DMS79 treated with DMSO at 0.1 percent for 48 hours (cell line): Measurements from ENCODE around the gene DNM3.

Experiments used
- DNase-seq: peaks from one replicate; lab custom pipeline; 2025; lab: John Stamatoyannopoulos, UW

The DNM3 gene

DNA sequence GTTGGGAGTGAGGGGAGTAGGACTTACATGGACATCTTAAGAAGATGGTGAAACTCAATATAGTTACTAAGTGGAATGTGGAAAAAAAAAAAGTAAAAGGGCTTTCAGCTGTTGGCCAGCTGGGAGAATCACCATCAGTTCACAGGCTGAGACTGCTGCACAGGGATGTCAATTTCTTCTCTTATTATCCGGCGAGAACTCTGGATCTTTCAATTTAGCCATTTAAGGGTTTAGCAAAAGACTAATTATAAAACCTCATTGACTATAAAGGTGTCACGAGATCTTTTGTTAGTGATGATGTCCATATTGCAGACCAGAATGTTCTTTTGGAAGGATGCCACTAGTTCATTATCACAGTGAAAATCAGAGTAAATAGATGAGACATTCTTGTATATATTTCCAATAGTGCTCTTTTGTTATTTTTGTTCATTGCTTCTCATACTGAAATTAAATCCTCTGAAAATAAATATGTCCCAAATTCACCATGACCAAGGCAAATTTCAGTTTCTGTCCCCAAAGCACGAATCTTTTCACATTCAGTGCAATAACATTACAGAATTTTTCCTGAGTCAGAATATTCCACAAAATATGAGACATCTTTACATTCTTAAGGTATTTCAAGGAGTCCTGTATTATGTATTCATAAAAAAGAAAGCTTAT, 266.1 kb downstream of the DNM3 start:
- no peak for DNase-seq

DNA sequence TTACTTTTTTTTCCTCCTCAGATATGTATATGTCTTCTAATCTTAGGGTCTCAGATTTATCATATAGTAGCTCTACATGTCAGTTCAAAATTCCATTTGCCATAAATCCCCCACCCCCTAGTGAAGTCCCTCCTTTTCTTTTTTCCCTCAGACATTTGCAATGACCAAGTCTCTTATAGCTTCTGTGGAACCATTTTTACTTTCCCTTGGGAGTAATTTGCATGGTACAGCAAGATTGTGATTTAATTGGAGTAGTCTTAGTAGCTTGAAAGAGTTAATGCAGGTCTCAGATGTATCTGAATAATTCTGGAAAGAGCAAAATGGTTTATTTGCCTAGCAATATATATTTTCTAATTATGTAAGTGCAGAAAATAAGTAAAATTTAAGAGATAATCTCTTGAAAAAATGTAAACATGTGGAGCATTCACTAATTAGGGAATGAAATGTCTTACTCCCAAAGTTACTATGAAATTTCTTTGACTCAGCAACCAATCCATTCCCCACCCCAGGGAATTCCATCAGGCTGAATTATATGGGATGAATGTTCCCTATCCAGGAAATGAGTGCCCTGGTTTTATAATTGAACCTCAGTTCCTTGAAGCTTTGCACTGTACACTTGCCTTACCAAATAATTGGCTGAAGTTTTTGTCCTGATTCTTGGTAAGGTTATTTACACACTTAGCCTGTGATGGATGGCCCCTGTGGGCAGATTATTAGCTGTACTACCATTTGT, 267.0 kb downstream of the DNM3 start:
- no peak for DNase-seq

DNA sequence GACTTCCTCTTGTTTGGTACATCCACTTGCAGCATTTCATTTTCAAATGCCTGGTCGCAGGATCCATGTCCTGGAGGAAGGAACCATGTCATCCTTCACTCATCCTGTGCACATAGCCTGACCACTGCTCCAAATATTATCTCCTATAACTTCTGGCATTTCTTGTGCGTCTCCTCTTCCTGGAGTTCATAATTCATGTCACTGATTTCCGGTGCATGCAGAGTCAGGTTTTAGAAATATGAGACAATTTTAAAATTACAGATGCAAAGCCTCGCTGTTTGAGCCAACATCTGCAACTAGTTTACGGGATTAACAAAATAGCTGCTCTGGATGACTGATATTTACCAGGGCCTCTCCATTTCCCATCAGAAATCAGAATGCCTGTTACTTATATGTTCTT, 268.1 kb downstream of the DNM3 start:
- no peak for DNase-seq

DNA sequence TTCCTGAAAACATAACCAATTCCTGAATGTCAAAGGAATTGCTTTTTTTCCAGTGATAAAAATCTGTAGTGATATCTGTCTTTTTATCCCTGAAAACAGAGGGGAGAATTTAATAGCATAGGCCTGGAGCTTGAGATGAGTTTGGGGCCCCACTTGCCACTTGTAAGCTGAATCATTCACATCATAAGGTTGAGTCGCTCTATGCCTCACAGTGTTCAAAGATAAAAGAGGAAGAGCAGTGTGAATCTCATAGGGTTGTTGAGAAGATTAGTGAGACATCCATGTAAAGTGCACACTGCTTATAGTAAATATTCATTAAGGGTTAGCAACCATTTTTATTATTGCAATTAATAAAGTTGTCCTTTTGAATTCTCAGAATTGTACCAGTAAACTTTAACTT, 271.3 kb downstream of the DNM3 start:
- no peak for DNase-seq

DNA sequence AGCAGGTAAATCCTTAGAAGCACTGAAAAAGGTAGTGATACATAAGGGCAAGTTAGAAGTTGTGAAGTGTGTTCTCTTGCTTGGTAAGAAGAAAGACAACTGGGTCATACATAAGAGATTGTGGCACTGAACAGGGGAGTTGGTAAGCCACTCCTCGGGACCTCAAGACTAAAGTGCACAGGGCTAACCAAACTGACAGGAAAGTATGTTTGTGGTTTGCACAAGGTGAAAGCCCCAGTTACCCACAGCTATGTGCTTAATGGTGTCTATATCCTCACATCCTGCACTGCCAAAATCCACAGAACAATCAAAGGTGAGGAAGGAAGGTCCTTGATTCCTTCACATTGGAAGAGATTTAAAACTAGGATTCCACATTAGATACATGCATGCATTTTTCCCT, 276.5 kb downstream of the DNM3 start:
- no peak for DNase-seq

DNA sequence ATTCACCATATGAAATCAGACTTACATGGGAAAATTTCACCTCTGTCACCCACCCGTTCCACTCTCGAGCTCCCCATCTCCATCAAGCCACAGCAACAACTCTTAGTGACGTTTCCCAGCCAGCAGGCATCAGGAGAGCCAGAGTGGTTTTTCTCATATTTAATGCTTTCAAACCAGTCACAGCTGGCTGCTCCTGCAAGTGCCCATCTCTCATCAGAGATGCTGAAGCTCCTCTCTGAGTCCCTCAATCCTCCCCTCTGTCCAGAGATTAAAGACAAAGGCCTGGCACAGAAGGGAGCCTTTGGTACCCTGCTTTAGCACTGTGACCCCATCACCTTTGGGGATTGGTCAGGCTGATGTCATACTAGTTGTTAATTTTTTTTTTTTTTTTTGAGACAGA, 277.3 kb downstream of the DNM3 start:
- no peak for DNase-seq

DNA sequence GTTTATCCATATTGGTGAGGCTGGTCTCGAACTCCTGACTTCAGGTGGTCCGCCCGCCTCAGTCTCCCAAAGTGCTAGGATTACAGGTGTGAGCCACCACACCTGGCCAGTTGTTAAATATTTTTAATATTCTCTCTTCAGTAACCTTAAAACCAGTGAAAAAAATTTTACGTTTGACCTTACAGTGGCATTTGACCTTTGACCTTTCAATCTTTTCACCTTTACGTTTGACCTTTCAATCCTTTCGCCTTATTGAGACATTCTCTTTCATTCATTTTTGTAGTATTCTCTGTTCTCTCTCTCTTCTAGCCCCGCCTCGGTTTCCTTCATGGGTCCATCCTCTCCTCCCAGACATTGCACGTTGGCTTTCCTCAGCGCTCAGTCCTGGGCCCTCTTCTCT, 277.9 kb downstream of the DNM3 start:
- no peak for DNase-seq

DNA sequence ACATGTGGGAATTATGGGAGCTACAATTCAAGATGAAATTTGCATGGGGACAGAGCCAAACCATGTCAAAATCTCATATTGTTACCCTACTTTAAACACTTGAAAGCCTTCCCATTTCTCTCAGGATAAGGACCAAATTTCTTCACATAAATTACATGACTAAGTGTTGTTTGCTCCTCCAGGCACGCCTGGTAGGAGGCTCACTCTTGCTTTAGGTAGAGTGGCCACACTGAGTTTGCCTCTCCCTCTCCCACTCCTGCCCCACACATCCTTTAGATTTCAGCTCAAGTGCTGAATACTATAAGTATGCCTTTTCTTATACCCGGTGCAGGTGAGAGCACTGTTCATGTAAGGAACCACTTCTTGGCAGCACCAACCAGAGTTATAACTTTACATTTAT, 279.1 kb downstream of the DNM3 start:
- no peak for DNase-seq

DNA sequence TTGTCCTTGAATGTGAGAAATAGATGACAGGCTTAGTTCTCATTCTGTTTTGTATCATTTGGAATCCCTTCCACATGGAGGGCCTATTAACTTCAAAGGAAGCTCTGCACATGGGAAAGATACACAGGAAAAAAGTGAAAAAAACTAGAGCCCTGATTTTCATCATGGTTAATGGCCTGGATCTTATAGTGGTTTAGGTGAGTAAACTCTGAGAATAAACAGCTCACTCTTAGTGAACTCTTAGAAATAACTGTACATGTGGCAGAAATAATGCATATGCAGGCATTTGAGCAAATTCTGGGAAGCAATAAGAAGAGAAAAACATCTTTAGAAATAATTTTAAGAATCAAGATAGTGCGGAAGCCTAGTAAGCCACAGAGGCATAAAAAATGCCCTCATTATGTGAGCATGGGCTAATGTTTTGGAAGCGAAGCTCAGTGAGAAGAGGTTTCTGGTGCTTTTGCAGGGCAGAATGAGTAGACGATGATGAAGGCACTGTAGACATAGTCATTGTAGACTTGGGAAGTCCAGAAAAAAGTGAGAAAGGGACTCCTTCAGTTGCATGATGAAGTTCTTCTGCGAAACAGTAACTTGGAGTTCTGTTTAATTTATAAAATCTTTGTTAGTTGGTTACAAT, 279.9 kb downstream of the DNM3 start:
- no peak for DNase-seq

DNA sequence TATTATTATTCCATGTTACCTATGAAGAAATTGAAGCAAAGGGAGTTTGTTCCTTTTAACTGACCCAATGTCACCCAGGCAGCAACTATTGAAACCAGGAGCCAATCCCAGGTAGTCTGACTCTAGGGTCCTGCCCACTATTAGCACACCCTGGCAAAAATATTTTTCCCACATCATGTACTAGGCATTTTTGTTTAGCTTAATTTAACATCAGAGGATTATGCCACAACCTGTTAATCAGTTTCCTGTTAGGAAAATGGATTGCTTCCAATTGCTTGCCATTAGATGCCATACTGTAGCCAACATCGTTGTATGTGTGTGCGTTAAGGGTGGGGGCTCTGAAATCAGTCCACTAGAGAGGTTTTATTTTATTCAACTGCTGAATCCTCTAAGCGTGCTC, 281.1 kb downstream of the DNM3 start:
- no peak for DNase-seq

DNA sequence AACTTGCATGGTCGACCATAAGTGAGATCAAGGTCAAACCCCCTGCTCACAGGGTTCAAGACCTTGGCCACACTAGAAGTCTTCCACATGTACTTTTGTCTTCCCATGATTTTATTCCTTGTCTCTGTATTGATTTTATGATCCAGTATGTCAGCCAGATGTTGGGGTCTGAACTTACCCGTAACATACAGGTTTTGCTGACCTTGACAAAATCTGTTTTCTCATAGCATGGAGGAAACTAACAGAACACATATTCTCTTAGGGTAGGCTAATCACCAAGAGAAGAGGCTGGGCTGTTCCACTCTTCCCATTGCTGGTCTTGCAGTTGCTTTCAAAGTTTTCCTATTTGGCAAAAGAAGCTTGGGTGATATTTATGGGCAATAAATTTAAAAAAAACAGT, 284.0 kb downstream of the DNM3 start:
- no peak for DNase-seq

DNA sequence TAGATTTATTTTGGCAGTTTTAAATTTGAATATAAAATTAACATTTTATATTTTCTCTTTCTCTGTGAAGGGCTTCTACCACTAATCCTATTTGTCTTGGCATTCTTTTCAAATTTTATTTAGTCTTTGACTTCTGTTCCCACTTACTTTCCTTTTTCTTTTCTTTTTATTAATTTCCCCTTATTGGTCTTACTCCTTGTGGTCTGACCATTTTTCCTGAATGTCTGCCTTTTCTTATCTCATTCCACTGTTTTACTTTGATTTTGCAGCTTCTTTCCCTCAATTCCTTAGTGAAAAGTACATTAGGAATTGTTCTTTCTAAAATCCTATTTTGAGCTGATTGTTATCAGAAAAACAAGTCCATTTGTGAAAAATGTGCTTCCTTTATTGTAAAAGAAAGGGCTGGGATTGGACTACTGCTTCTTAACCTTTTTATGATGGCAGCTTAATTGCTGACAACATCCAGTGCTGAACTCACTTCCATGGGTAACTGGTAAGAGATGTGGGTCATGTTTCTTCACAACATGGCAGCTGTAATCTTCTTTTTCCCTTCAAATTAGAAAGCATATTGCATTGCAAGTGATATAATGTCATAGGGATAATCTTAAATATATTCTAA, 284.6 kb downstream of the DNM3 start:
- DNase-seq, result no peak

DNA sequence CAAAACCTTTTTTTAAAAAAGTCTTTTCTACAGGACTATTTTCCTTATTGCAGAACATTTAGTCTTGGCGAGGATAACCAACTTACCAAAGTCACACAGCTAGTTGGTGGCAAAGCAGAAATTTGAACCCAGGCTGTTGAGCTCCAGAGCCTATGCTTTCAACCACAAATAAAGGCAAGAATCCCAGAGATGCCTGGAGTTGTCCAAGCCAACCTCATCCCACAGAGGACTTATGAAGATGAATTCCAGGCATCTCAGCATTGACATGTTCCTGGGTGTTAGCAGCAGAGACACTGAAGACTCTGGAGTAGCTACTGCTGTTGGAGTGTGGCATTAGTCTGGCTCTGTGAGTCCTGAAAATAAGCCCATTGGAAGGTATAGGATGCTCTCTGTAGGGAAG, 291.5 kb downstream of the DNM3 start:
- DNase-seq, result no peak

DNA sequence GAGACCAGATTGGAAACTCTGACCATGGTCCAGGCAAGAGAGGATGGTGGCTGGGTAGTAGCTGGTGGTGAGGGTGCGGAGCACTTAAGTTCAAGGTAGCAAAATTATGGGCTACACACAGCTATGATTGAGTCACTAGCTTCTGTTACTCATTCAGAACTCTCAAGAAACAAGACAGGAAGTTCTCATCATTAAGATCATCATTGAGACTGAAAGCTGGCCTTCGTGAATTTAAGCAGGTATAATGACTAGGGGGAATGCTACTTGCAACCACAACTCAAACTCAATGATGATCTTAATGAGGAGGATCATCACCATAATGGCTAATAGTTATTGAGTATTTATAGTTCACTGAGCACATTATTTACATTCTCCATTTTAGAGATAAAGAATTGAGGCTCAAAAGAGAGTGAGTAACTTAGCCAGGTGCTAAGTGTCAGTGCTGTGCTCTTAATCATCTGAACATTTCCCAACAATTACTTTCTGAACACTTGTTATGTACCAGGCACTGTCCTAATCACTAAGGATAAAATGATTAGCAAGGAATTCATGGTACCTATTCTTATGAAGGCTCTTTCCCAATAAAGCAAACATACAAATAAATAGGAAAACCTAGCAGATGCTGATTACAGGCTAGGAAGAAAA, 292.9 kb downstream of the DNM3 start:
- DNase-seq, result no peak

DNA sequence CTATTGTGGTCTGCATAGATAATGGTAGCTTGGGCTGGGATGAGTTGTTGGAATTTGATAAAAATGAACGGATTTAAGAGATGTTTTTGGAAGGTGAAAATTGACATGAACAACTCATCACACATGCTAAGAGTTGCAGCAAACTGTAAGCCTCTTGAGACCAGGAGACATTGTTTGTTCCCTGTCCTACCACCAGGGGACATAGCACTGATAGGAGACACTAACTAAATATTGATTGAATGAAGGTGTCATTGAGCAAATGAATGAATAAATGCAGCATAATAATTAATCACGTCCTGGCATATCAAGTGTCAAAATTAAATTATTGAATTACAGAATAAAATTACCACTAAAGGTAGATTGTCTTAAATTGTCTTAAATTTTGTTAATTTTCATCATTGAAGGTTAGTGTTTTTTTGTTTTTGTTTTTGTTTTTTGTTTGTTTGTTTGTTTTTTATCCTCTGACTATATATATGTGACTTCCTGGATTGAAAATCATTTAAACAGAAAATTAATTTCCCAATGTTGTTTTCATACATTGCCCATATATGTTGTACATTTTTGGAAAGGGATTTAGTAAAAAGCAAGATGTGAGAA, 293.9 kb downstream of the DNM3 start:
- no peak for DNase-seq

DNA sequence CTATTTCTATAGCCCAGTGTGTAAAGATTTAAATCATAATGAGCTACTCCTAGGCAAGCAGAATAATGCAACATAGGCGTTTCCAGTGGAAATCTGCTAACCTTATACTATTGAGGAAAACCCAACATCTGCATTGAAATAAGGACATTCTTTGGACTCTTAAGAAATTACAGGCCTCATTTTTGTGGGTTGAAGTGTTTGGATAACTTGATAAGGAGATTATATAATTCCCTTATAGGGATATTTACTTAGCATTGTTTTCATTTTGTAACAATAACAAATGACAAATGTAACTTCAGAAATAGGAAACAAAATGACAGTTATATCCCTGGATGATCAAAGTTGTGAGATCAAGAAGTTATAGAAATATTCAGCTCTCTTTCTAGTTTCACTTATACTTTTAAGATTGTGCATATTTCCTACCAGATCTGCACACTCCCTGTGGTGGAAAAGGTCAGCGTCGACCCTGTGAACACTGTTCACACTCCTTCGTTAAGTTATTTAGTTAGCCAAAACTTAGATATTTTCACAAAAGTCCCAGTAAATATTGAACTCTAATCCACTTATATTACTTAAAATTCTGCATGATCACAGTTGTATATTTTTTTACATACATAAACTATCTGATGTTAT, 294.8 kb downstream of the DNM3 start:
- DNase-seq, result no peak

DNA sequence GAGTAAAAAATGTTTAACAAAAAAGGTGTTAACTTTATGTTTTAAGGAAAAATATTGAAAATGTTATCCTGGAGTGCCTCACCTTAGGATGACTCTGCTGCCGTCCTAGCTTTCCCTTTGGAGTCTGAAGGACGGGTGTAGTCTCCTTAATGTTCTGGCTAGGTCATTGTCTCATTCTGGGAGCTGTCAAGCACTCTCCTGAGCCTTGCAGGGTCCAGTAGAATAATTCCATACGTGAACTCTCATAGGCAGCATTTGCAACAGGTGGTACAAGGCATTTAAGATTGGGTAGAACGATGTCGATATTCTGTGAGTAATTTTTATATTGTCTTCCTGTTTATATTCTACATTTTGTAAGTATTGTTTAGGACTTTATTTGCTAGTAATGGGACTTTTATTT, 295.6 kb downstream of the DNM3 start:
- no peak for DNase-seq

DNA sequence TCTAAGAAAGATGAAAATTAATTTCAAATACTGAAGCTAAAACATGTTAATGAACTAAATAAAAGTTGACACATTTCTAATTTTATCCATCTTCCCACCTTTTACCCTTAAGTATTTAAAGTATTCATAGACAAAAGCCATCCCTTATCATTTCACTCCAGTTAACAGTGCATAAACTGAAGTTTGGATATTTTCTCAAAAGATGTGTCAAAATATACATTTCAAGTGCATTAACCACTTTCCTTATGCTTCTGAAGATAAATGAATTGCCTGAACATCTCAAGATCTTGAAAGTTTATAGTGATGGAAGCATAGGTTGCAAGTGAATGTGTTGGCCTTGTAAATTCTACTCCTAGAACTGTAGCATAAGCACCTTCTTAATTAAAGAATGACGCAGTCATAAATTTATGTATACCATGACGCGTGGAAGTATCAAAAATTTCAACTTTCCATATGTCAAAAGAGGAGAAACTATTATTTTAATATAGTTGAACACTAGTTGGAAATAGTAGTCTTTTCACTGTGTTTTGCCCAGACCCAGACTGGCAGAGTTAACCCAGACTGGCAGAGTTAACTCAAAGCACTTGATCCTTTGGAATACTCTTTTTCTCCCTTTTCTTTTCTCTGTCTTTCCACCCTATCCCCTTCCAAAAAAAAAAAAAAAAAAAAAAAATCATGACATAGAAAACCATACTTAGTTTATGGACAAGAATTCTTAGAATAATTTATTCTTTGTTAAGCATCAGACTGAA, 296.6 kb downstream of the DNM3 start:
- no peak for DNase-seq

DNA sequence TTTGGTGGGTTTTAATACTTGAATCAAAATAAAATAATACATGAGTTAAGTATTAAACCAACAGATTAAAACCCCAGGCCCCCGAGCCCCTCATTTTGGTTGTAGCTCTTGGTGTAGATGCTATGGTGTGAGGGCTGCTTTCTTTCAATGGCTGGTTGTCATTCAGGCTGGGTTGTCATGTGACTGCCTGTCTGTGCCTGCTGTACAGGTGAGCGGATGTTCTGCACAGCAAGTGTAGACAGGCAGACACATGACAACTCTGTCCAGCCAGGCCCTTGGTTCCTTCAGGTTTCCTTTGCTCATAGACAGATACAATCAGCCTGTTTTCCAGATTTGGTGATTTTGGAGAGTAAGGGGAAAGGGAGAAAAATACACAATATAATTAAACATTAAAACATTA, 297.3 kb downstream of the DNM3 start:
- DNase-seq, result no peak

DNA sequence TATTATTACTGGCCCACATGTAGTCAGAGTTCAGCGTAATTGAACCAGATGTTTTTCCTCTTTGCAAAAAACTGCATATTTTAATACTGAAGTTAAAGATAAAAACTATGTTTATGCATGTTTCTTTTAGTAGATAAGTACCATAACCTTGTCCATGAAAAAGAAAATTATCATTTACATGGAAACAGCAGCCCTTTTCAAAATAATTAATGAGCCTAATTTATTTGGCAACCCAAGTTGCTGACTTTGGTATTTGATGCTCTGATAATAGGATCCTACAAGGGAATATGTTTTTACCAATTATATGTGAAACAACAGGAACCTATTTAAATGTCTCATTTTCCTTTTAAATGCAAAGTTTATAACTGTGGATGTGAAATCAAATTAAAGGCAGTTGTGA, 297.9 kb downstream of the DNM3 start:
- no peak for DNase-seq

DNA sequence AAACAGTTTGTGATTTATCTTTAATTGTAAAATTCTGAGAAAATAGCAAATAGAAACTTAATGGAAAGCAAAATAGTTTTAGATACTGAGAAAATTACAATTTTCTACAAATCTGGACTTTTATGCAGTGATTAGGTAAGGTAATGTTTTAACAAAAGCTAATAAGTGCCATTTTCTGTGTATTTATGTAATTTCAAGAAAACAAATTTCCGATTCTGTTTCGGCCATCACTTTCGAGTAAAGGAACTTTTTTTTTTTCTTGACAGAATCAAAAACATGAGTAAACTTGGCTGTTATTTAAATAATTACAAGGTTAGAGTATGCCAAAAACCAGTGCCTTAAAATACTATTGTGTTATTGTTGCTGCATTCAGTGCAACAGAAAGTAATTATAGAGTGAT, 298.8 kb downstream of the DNM3 start:
- DNase-seq, result no peak
